ENCODE results near the gene BEST1. TPM values are rescaled to one million over a fixed set of nuclear protein-coding genes. Genes with fewer than 3 reads are reported as not detected.
A peak's percentile ranks its signal among the peaks of the same experiment; 100 is the strongest.
"Not testable (repeated sequence)": the region's sequence is repeated elsewhere in the genome, so short reads cannot be mapped to it uniquely, and the experiment has no call there.

Gene BEST1
- total RNA-seq, 1 donor from 2014 or later, result under 0.01 TPM

GRCh38 chr11:61963282-61964057 is 13.3 kb downstream of the BEST1 start:
- no peak for DNase-seq (ENCODE audit: low read depth, low spot score)

GRCh38 chr11:61964058-61964665 is 14.0 kb downstream of the BEST1 start:
- DNase-seq (ENCODE audit: low read depth, low spot score), result no peak

- DNase-seq (ENCODE audit: low read depth, low spot score), result not testable (repeated sequence)
Observed at GRCh38 chr11:61964666-61965271, 14.6 kb downstream of the BEST1 start.

- no peak for DNase-seq (ENCODE audit: low read depth, low spot score)
Observed at GRCh38 chr11:61966734-61967115, 16.6 kb downstream of the BEST1 start.

GRCh38 chr11:61967116-61967923 is 17.2 kb downstream of the BEST1 start, which contains the start of gene FTH1:
Gene FTH1 (minus strand): TSS chr11:61967634. CDS start chr11:61967425, 209 bp downstream.
- DNase-seq (ENCODE audit: low read depth, low spot score), result peak; percentile 67

GRCh38 chr11:61967924-61968757 is 18.0 kb downstream of the BEST1 start:
- no peak for DNase-seq (ENCODE audit: low read depth, low spot score)

GRCh38 chr11:61968758-61969390 is 18.7 kb downstream of the BEST1 start:
- no peak for DNase-seq (ENCODE audit: low read depth, low spot score)

- DNase-seq (ENCODE audit: low read depth, low spot score), result no peak
Observed at GRCh38 chr11:61969391-61969758, 19.2 kb downstream of the BEST1 start.

GRCh38 chr11:61969838-61970662 is 19.9 kb downstream of the BEST1 start:
- peak; percentile 67 for DNase-seq (ENCODE audit: low read depth, low spot score)

- peak; percentile 95 for DNase-seq (ENCODE audit: low read depth, low spot score)
Observed at GRCh38 chr11:61971248-61972111, 21.3 kb downstream of the BEST1 start.

- DNase-seq (ENCODE audit: low read depth, low spot score), result no peak
Observed at GRCh38 chr11:61972112-61972671, 22.0 kb downstream of the BEST1 start.

- no peak for DNase-seq (ENCODE audit: low read depth, low spot score)
Observed at GRCh38 chr11:61972672-61973475, 22.7 kb downstream of the BEST1 start.

- DNase-seq (ENCODE audit: low read depth, low spot score), result no peak
Observed at GRCh38 chr11:61973476-61974162, 23.5 kb downstream of the BEST1 start.

GRCh38 chr11:61974766-61975631 is 24.8 kb downstream of the BEST1 start:
- DNase-seq (ENCODE audit: low read depth, low spot score), result no peak

GRCh38 chr11:61975638-61976419 is 25.7 kb downstream of the BEST1 start:
- no peak for DNase-seq (ENCODE audit: low read depth, low spot score)
